B cell (primary cell): ENCODE measurements around the gene C8A.

Experiments
- CTCF ChIP-seq: fragments of 200-600 bp; IDR thresholded peaks from one replicate; pipeline ENCODE4 v1.8.0; 2022; ENCODE audit warnings: antibody characterized with exemption, mild to moderate bottlenecking
- EZH2 ChIP-seq: IDR thresholded peaks from 2 replicates; pipeline ENCODE4 v1.6.1; 2012; ENCODE audit warnings: borderline replicate concordance, low read depth, mild to moderate bottlenecking, moderate library complexity, low read length; ENCODE audit not compliant: insufficient read depth, poor library complexity, severe bottlenecking

- no peak for TF ChIP-seq CTCF
- no peak for TF ChIP-seq EZH2
These were observed 103.9 kb downstream of the C8A start for GRCh38 chr1:56958526-56958925.
